Measurements from ENCODE around the gene IL31RA. TPM values are rescaled to one million over a fixed set of nuclear protein-coding genes. Genes with fewer than 3 reads are reported as not detected.

IL31RA gene
- total and polyA plus RNA-seq, 3 experiments from 2014 or later = not detected

GRCh38 chr5:55923865-55924500, 72.8 kb downstream of the IL31RA start:
- Mint-ChIP-seq H3K9me3 (no peaks in the 10 kb centered on the region), H3K27ac (peak overlapping the region in 4 of 8 donors; percentile 74 to 93 (median 82)), H3K4me1 (peaks cover 13 to 26% (median 17%) of the 10 kb centered on the region in 3 donors), H3K4me3 (peak overlapping the region; percentile 80 to 98 (median 94)), H3K36me3 (no peaks in the 10 kb centered on the region), H3K27me3 (peaks cover 0 to 3% of the 10 kb centered on the region in 2 donors)
- ChIA-PET CTCF (interaction anchor here (0.7 to 1.3 kb wide), 3 partner anchors 12 to 18 kb away, joined by 3 read pairs; no protein-coding TSS in a partner anchor), POLR2A (interaction anchor here (0.6 to 0.9 kb wide), 2 partner anchors 9 to 270 kb away, joined by 3 read pairs; no protein-coding TSS in a partner anchor)
- no peaks in the 10 kb centered on the region for H3K27me3 ChIP-seq (ENCODE audit: insufficient read depth, low read length, poor library complexity, severe bottlenecking)
- H3K4me1 ChIP-seq (ENCODE audit: insufficient read depth, low read length) = peaks cover 15% of the 10 kb centered on the region
- H3K4me3 ChIP-seq (ENCODE audit: low read length) = peak overlapping the region; percentile 59
- DNase-seq = no peak
- H3K36me3 ChIP-seq (ENCODE audit: insufficient read depth, low read length) = no peaks in the 10 kb centered on the region
- no peak overlapping the region for H3K27ac ChIP-seq (ENCODE audit: low read depth, low read length)
- no peaks in the 10 kb centered on the region for H3K9me3 ChIP-seq (ENCODE audit: low read length)

DNA sequence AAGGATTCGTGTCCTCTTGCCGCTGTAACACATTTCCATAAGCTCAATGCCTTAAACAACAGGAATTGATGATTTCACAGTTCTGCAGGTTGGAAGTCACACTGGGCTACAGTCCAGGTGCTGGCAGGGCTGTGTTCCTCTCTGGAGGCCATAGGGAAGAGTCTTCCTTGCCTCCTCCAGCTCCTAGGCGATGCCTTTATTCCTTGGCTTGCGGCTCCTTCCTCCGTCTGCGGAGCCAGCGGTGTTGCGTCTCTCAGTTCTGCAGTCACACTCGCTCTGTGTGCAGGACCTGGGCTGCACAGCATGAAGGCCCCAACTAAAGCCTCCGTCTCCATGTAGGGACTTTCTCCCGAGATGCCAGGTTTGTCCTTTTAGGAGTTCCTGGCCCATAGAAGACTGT, 73.6 kb downstream of the IL31RA start:
- ChIA-PET POLR2A (interaction anchor here (0.6 kb wide), 1 partner anchor 270 kb away, joined by 3 read pairs; no protein-coding TSS in a partner anchor), CTCF (interaction anchor here (1.1 kb wide), 1 partner anchor 17 kb away, joined by 3 read pairs; no protein-coding TSS in a partner anchor)
- DNase-seq = no peak
- peaks cover 0 to 3% of the 10 kb centered on the region in 2 donors for H3K27me3 Mint-ChIP-seq
- peaks cover 9 to 19% (median 13%) of the 10 kb centered on the region in 3 donors for H3K4me1 Mint-ChIP-seq
- no peaks in the 10 kb centered on the region for H3K36me3 ChIP-seq (ENCODE audit: insufficient read depth, low read length)
- no peak overlapping the region for H3K4me3 ChIP-seq (ENCODE audit: low read length)
- H3K27ac ChIP-seq (ENCODE audit: low read depth, low read length) = no peak overlapping the region
- H3K4me3 Mint-ChIP-seq = peak overlapping the region in 3 of 7 donors; percentile 35 to 49 (median 45)
- H3K9me3 Mint-ChIP-seq = no peaks in the 10 kb centered on the region
- H3K4me1 ChIP-seq (ENCODE audit: insufficient read depth, low read length) = peaks cover 8% of the 10 kb centered on the region
- no peaks in the 10 kb centered on the region for H3K9me3 ChIP-seq (ENCODE audit: low read length)
- H3K27ac Mint-ChIP-seq = peak overlapping the region in 1 of 8 donors; percentile 47
- no peaks in the 10 kb centered on the region for H3K27me3 ChIP-seq (ENCODE audit: insufficient read depth, low read length, poor library complexity, severe bottlenecking)
- no peaks in the 10 kb centered on the region for H3K36me3 Mint-ChIP-seq

DNA sequence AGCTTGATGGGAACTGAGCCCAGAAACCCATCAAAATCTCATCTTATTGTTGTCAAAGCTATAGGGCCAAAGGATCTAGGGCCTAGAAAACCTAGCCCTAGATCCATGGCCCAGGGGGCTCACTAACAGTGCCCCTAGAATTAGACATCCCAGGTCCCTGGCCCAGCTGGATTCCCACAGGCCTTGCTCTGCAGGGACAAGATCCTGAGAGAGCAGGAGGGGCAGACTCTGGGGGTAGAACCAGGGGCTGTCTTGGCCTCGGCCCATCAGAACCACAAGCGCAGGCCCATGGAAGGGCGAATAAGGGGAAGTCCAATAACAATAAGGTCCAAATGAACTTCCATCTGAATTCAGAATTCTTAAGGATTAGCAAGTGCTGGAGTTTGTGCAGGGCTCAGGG, 74.0 kb downstream of the IL31RA start:
- Mint-ChIP-seq H3K9me3 (no peaks in the 10 kb centered on the region), H3K4me1 (peaks cover 9 to 14% (median 13%) of the 10 kb centered on the region in 3 donors), H3K27me3 (peaks cover 0 to 3% of the 10 kb centered on the region in 2 donors), H3K36me3 (no peaks in the 10 kb centered on the region), H3K4me3 (no peak overlapping the region), H3K27ac (no peak overlapping the region)
- no peak overlapping the region for H3K27ac ChIP-seq (ENCODE audit: low read depth, low read length)
- H3K9me3 ChIP-seq (ENCODE audit: low read length) = no peaks in the 10 kb centered on the region
- no peaks in the 10 kb centered on the region for H3K27me3 ChIP-seq (ENCODE audit: insufficient read depth, low read length, poor library complexity, severe bottlenecking)
- H3K4me3 ChIP-seq (ENCODE audit: low read length) = no peak overlapping the region
- no peak for DNase-seq
- H3K4me1 ChIP-seq (ENCODE audit: insufficient read depth, low read length) = peaks cover 6% of the 10 kb centered on the region
- H3K36me3 ChIP-seq (ENCODE audit: insufficient read depth, low read length) = no peaks in the 10 kb centered on the region
- CTCF ChIA-PET = interaction anchor here (1.1 kb wide), 1 partner anchor 17 kb away, joined by 3 read pairs; no protein-coding TSS in a partner anchor
- POLR2A ChIA-PET = no interaction called here

DNA sequence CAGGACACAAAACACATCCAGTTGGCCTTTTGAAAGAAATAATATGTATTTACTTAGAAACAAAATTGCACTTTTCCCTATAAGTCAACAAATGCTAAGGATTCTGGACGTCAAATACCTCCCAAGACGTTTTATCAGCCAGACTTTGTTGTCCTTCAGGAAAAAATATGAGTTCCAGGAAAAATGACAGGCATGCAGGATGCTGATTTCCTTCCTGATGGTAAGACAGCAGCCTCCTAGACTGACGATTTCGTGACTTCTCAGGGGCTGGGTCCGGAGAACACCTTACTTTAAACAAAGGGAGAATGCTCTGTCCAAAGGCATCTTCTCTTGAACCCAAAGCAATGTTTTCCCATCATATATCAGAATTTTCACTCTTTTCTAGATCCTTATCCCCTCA, 74.6 kb downstream of the IL31RA start:
- Histone ChIP-seq H3K9me3 (ENCODE audit: low read length) (no peaks in the 10 kb centered on the region), H3K27me3 (ENCODE audit: insufficient read depth, low read length, poor library complexity, severe bottlenecking) (no peaks in the 10 kb centered on the region), H3K4me1 (ENCODE audit: insufficient read depth, low read length) (peaks cover 6% of the 10 kb centered on the region), H3K27ac (ENCODE audit: low read depth, low read length) (no peak overlapping the region), H3K36me3 (ENCODE audit: insufficient read depth, low read length) (no peaks in the 10 kb centered on the region), H3K4me3 (ENCODE audit: low read length) (no peak overlapping the region)
- Mint-ChIP-seq H3K36me3 (no peaks in the 10 kb centered on the region), H3K4me1 (peaks cover 9 to 14% (median 13%) of the 10 kb centered on the region in 3 donors), H3K4me3 (no peak overlapping the region), H3K9me3 (no peaks in the 10 kb centered on the region), H3K27me3 (peaks cover 0 to 3% of the 10 kb centered on the region in 2 donors), H3K27ac (no peak overlapping the region)
- POLR2A ChIA-PET = no interaction called here
- DNase-seq = no peak
- CTCF ChIA-PET = no interaction called here

- CTCF ChIA-PET = no interaction called here
- H3K36me3 ChIP-seq (ENCODE audit: insufficient read depth, low read length) = no peaks in the 10 kb centered on the region
- H3K4me3 ChIP-seq (ENCODE audit: low read length) = no peak overlapping the region
- H3K27me3 ChIP-seq (ENCODE audit: insufficient read depth, low read length, poor library complexity, severe bottlenecking) = no peaks in the 10 kb centered on the region
- no peaks in the 10 kb centered on the region for H3K9me3 ChIP-seq (ENCODE audit: low read length)
- Mint-ChIP-seq H3K9me3 (no peaks in the 10 kb centered on the region), H3K4me3 (no peak overlapping the region), H3K27me3 (peaks cover 0 to 3% of the 10 kb centered on the region in 2 donors), H3K27ac (no peak overlapping the region), H3K36me3 (no peaks in the 10 kb centered on the region), H3K4me1 (peaks cover 9 to 14% (median 13%) of the 10 kb centered on the region in 3 donors)
- no peak for DNase-seq
- POLR2A ChIA-PET = no interaction called here
- H3K27ac ChIP-seq (ENCODE audit: low read depth, low read length) = no peak overlapping the region
- peaks cover 6% of the 10 kb centered on the region for H3K4me1 ChIP-seq (ENCODE audit: insufficient read depth, low read length)
Measured at GRCh38 chr5:55926476-55926875, 75.3 kb downstream of the IL31RA start.

DNA sequence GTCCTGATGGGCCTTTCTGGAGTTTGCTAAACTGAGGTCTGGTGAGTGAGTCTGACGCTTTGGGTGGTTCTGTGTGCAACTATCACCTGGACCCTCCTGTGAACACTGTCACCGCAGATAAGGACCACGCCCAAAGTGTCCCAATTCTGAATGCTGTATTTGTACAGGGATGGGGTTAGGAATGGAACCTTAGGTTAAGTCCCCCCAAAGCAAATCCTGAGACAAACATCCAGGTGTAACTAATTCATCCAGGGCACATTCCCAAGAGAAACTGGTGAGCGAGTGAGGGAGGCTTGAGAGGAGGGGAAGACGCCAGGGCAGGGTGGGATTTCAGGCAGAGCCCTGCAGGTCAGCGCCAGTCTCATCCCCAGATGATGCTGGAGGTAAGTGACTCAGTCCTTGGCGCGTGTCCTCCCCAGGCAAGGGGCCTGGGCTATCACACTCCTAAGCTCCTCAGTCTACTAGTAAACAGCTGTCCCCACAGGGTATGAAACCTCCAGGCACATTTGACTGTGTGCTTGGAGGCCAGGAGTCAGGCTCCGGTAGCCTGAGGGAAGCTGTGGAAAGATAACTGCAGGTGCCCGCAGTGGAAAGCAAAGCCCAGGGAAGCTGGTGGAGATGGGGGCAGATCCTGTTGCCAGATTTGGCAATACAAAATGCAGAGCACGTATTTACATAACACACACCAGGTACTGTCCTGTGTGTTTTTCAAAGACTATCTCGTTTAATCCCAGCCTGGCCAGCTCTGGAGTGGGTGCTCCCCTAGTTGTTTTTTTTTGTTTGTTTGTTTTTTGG, 76.9 kb downstream of the IL31RA start:
- Mint-ChIP-seq H3K9me3 (no peaks in the 10 kb centered on the region), H3K27ac (no peak overlapping the region), H3K4me3 (no peak overlapping the region), H3K36me3 (no peaks in the 10 kb centered on the region), H3K4me1 (peaks cover 9 to 10% (median 10%) of the 10 kb centered on the region in 3 donors), H3K27me3 (peaks cover 0 to 3% of the 10 kb centered on the region in 2 donors)
- Histone ChIP-seq H3K4me3 (ENCODE audit: low read length) (no peak overlapping the region), H3K27me3 (ENCODE audit: insufficient read depth, low read length, poor library complexity, severe bottlenecking) (no peaks in the 10 kb centered on the region), H3K27ac (ENCODE audit: low read depth, low read length) (no peak overlapping the region), H3K4me1 (ENCODE audit: insufficient read depth, low read length) (peaks cover 6% of the 10 kb centered on the region), H3K36me3 (ENCODE audit: insufficient read depth, low read length) (no peaks in the 10 kb centered on the region), H3K9me3 (ENCODE audit: low read length) (no peaks in the 10 kb centered on the region)
- ChIA-PET POLR2A (no interaction called here), CTCF (interaction anchor here (1.4 kb wide), 1 partner anchor 910 kb away, joined by 3 read pairs; no protein-coding TSS in a partner anchor)
- DNase-seq = no peak

GRCh38 chr5:55929020-55929799, 78.1 kb downstream of the IL31RA start:
- no peaks in the 10 kb centered on the region for H3K4me1 Mint-ChIP-seq
- Histone ChIP-seq H3K4me3 (ENCODE audit: low read length) (no peak overlapping the region), H3K36me3 (ENCODE audit: insufficient read depth, low read length) (no peaks in the 10 kb centered on the region), H3K27me3 (ENCODE audit: insufficient read depth, low read length, poor library complexity, severe bottlenecking) (no peaks in the 10 kb centered on the region), H3K4me1 (ENCODE audit: insufficient read depth, low read length) (no peaks in the 10 kb centered on the region), H3K9me3 (ENCODE audit: low read length) (no peaks in the 10 kb centered on the region), H3K27ac (ENCODE audit: low read depth, low read length) (no peak overlapping the region)
- no peak for DNase-seq
- peaks cover 0 to 2% of the 10 kb centered on the region in 2 donors for H3K27me3 Mint-ChIP-seq
- no peak overlapping the region for H3K4me3 Mint-ChIP-seq
- ChIA-PET CTCF (interaction anchor here (0.6 to 1.4 kb wide), 2 partner anchors 548 to 909 kb away, joined by 3 read pairs; no protein-coding TSS in a partner anchor), POLR2A (no interaction called here)
- no peak overlapping the region for H3K27ac Mint-ChIP-seq
- H3K36me3 Mint-ChIP-seq = no peaks in the 10 kb centered on the region
- no peaks in the 10 kb centered on the region for H3K9me3 Mint-ChIP-seq

Data from CD8-positive, alpha-beta memory T cell (primary cell).